Hepatocyte (in vitro differentiated cells): ENCODE measurements around the gene FAM221B.

ENCODE experiments used
- CTCF ChIP-seq: fragments of 200-600 bp; sonication (generic); IDR thresholded peaks from 2 replicates; pipeline ENCODE4 v1.5.1; 2016; ENCODE audit warnings: antibody characterized with exemption, mild to moderate bottlenecking; ENCODE audit not compliant: poor library complexity
- EZH2phosphoT487 ChIP-seq: fragments of 200-600 bp; sonication (generic); IDR thresholded peaks from one replicate; pipeline ENCODE4 v1.6.1; 2018; ENCODE audit warnings: antibody characterized with exemption, mild to moderate bottlenecking, low read depth, moderate library complexity; ENCODE audit not compliant: unreplicated experiment, severe bottlenecking

- TF ChIP-seq CTCF (no peak), EZH2phosphoT487 (no peak)
Measured at GRCh38 chr9:35790025-35790384, 38.5 kb downstream of the FAM221B start.
